HG03469 (cell line): ENCODE data around the gene GNA12.
"Not testable (repeated sequence)": the region's sequence is repeated elsewhere in the genome, so short reads cannot be mapped to it uniquely, and the experiment has no call there.

Experiments used
- ATAC-seq: cut with Tn5 transposase; IDR thresholded peaks from one replicate; pipeline ENCODE4 v1.9.1; 2021; ENCODE audit warnings: mild to moderate bottlenecking, moderate library complexity, moderate number of reproducible peaks; ENCODE audit not compliant: unreplicated experiment

GNA12 gene

DNA sequence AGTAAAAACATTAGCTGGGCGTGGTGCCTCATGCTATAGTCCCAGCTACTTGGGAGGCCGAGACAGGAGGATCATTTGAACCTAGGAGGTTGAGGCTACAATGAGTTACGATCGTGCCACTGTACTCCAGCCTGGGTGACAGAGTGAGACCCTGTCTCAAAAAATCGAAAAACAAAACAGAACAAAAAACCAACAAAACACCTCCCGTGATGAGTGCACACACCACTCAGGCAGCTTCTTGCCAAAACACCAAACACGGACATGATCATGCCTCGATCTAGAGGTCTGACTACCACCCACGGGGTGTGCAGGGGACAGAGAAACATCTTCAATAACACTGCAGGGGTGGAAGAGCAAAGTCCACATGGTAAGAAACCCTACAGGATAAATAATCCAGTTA is 111.7 kb downstream of the GNA12 start:
- no peak for ATAC-seq

DNA sequence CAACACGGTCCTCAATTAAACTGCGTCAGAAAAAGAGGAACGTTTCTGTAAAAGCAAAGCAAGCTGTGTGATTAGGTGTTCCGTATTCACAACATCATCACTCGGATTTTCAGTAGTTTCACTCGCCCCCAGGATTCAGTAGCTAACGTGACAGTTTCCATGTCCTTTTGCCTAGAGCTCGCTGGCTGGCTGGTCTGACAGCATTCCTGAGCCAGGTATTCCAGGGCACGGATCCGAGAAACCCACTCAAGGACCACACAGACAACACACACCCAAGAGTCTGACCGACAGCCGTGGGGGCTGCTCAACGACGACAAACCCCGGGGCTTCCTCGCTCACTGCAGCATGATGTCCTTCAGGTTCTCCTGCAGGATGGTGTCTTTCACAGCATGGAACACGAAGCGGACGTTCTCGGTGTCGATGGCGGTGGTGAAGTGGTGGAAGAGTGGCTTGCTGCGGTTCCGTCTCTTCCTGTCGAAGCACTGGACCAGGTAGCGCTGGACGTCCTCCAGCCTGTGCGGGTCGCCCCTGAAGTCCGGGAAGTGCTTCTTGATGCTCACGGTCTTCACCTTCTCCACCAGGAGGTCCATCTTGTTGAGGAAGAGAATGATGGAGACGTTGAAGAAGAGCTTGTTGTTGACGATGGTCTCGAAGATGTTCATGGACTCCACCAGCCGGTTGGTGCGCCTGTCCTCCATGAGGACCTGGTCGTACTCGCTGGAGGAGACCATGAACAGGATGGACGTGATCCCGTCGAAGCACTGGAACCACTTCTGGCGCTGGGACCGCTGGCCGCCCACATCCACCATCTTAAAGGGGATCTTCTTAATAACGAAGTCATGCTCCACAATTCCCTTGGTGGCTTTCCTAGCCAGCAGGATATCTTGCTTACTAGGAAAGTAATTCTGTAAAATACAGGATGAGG is 113.0 kb downstream of the GNA12 start:
- no peak for ATAC-seq

DNA sequence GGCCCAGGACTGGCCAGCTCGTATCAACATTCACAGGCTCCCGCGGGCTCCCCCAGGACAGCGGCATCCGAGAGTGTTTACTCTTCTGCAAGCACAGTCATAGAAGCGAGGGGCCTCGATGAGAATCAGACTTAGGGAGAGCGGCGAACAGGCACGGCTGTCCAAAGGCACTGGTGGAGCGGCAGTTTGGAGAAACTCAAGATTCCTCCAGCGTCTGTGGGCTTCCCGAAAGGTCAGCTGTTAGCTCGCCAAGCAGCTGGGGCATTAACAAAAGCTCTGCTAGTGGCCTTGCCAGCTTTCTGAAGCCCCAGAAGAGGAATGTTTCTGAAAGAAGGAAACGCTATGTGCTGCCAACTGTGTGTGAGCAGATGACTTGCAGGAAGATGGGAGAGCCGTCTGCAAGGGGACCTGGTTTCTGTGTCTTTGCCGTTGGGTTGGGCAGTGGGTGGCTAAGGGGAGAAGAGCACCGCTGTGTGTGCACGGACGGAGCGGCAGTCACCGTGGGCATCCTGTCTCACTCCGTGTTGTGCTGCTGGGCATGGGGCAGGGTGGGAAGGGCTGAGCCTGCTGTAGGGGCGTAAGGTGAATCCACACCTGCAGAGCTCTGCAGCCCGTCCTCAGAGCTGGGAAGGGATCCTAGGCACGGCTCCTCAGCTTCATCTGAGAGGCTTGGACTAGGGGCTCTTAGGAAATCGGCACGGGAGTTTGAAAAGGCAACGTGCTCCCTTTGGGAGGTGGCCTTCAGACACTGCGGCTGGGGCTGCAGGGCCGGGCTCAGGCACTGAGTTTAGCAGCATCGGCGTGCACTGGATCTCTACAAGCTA is 114.0 kb downstream of the GNA12 start:
- ATAC-seq: no peak

- ATAC-seq: no peak
These were observed 114.8 kb downstream of the GNA12 start for GRCh38 chr7:2729031-2729892.

DNA sequence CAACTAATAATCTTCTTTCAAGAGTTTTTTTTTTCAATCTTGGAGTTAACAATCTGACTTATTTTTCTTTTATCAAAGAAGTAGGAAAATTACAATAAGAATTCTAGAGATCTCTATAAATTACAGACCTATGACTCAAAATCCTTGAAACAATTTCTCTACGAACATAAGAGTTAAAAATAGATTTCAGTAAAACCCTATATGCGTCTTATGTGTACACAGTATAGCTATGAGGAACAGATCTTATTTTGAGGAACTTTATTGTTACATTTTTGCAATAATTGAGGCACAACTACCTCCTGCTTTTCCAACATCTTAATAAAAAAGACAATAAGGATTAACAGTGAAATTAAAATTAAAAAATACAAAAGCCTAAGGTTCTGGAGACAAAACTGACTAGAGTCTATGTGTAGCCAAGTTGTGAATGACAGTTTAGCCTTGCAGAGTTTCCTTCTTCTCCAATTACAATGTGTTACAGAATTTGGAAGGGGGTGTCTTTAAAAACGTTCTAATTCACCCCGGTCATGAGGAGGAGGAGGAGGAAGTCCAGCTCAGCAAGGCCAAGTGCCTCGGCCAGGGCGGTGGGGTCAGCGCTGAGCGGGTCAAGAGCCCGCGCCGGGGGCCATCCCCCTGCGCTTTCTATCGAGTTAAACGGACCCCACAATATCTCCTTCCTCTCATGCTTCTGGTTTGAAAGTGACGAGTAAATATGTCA is 115.6 kb downstream of the GNA12 start:
- ATAC-seq: no peak

DNA sequence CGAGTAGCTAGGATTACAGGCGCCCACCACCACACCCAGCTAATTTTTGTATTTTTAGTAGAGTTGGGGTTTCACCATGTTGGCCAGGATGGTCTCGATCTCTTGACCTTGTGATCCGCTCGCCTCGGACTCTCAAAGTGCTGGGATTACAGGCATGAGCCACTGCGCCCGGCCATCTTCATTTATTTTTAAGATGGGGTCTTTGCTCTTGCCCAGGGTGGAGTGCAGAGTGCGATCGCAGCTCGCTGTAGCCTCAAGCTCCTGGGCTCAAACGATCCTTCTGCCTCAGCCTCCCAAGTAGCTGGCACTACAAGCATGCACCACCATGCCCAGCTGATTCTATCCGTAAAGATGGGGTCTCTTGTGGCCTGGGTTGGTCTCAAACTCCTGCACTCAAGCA is 116.9 kb downstream of the GNA12 start:
- not testable (repeated sequence) for ATAC-seq

- no peak for ATAC-seq
These were observed 117.6 kb downstream of the GNA12 start for GRCh38 chr7:2726316-2727018.

GRCh38 chr7:2725178-2726105 is 118.7 kb downstream of the GNA12 start:
- no peak for ATAC-seq

DNA sequence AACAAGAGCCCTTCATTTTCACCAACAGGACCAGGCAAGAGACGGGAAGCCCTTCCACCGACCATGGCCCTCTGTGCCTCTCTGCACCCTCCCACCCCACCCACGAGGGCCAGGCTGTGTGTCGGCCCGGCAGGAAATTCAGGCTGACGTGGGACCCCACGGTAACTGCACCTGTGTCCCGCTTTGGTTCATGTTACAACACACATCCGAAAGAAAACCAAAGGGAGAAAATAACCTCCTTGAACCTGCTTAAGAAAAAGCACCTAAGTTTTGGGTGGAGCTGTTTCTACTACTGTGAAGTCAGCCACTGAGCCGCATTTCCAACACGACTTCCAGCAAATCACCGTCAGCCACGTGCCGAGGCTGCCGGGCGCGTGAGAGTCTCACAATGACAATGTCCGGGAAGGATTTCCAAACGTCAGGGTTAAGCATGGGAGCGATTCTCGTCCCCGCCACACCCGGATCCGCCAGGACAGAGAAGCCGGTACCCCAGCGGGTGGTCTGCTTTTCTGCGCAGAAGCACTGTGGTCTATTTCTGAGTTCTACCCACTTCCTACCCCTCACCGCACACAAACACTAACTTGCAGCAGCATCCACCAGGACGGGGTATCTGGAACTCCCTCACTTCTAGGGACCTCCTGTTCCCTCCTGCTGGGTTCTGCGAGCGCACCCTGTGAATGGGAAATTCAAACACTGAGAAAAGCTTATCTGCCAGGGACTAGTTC is 119.5 kb downstream of the GNA12 start:
- no peak for ATAC-seq

GRCh38 chr7:2724036-2724435 is 120.1 kb downstream of the GNA12 start:
- ATAC-seq: not testable (repeated sequence)

DNA sequence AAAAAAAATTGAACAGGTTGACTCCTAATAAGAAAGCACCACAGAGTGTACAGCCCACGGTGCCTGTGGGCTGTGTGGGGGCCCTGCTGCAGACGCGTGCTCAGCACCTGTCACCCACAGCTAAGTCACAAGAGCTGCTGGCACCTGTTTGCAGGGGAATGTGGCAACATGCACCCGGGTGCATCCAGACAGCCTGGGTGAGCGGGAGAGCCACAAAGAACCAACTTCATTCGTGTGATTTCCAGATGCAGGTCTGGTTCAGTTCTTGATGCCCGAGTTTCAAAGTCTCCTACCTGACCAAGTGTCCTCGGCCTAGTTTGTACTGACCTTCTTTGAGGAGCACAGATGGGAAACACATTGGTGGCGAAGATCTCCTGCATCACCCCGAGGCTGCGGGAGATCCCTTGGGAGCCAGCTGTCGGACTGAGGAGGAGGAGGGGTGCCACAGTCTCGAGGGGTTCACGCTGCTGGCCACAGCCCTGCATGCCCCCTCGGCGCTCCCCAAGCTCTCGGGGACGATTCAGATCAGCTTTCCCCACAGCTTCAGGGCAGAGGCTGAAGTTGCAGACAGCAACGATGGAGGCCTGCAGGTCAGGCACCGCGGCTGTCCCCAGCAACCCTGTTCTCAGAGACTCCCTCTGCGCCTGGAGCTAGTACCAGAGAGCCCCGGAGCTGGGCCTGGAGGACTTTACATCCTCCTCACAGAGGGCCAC is 120.8 kb downstream of the GNA12 start:
- ATAC-seq: no peak

DNA sequence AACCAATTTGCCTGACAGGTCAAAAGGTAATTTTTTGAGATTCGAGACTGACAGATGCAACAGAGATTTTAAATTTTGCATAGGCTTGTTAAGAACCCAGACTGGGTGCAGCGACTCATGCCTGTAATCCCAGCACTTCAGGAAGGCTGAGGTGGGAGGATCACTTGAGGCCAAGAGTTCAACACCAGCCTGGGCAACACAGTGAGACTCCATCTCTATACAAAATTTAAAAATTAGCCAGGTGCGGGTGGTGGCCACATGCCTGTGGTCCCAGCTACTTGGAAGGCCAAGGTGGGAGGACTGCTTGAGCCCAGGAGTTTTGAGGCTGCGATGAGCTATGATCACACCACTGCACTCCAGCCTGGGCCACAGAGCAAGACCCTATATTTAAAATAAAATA is 121.5 kb downstream of the GNA12 start:
- ATAC-seq: no peak

DNA sequence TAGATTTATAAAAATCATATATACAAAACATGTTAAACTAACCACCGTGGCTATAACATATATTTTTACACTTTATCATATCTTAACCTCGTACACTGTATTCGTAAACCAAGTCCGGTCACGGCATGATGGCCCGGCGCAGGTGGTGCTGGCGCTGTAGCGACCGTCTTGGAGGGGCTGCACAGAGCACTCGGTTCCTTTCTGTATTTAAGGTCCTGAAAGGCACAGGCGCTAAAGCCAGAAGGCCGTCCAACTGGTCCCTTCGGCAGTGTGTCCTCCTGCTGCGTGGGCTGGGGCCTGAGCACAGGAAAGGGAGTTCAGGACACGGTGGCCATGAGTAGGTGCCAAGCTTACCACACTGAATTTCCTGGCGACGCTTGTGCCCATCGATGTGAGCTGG is 122.3 kb downstream of the GNA12 start:
- no peak for ATAC-seq

DNA sequence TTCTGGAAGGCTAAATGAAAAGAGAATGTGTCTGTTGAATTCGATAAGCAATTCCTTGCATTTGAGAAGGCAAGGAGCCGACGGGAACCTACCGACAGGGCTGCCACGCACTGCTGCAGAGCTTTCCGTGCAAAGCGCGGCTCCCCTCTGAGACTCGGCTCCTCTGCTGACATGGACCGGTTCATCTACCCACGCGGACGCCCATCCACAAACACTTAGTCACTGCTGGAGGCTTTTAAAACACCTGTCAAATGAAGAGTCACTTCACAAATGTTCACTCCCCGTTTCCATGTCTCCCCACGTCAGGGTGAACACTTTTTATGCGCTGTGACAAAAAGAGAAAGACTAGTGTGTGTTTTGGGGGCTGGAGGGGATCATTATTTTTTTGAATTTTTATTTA is 124.1 kb downstream of the GNA12 start:
- ATAC-seq: no peak

GRCh38 chr7:2719007-2719406 is 125.1 kb downstream of the GNA12 start:
- no peak for ATAC-seq

DNA sequence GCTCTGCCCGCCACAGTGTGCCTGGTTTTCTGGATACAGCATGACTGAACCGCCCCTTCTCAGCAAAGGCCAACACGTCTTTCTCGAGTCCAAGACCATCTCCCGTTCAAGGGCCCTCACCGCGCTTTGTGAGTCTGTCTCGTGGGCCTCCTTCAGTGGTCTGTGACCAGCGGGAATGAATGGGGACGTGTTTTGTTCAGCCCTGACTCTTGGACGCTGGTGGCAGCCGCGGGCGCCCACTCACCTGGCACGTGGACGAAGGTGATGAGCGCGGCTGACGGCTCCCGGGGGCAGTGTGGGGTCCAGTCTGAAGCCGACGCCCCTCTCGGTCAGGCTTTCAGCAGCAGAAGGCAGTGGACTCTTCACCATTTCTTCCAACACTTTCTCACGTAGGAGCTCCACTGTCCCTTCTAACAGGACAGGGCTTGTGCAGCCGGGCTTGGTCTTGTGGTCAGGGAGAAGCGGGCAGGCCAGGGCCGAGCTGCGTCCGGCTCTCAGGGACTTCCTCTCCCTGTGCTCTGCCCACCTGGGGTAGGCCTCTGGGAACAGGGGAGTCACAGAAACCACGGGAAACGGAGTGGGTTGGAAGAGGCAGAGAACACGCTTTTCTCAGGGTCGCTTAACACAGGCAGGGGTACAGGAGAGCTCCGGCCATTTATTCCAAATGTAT is 125.7 kb downstream of the GNA12 start:
- ATAC-seq: no peak
